Head of caudate nucleus (tissue), 42 donors: Measurements from ENCODE around the gene LMNB1.

Experiments
- DNase-seq, 42 donors: peaks; one replicate each; pipeline versions ENCODE4 v3.0.0 to v3.0.0-alpha.2; 2020 to 2021; ENCODE audit warnings: mixed read lengths in 7 of 42
- intact Hi-C: fragments of 100-400 bp; cut with DNase I; formaldehyde crosslinking; loops from one replicate; pipeline ENCODE4 v1.15.0; 2022

LMNB1 gene

DNA sequence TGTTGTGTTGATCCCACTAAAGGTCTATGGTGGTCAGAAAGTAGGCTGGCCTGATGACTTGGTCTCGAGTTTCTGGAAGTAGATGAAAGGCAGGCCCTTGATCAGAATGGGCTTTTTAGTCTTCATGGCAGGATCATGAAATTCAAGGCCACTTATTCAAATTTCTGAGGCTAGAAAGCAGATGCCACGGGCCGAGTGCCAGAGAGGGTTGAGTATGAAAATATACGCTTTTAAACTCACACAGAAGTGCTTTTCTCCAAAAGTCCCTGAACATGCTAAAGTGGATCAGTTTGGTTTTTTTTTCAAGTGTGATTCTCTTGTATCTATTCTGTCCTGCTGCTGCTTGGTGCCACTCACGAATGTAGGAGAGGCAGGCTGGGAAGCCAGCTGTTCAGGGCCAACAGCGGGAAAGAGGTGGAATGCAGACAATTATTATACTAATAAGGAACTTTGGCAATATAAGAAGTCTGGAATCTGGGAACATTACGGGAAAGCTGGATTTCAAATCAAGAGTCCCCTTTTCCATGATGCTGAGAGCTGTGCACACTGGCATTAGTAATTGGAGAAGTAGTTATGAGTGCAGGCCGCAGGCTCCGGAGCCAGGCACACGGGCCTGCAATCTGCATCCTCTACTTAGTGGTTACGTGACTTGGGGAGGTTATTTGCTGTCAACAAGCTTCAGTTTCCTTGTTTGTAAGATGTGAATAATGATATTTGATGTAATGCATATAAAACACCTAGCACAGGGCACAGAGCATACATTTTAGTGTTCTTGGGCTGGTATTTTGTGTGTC lies 95.8 kb downstream of the LMNB1 start:
- intact Hi-C loops: no loop called here
- DNase-seq: no peak

DNA sequence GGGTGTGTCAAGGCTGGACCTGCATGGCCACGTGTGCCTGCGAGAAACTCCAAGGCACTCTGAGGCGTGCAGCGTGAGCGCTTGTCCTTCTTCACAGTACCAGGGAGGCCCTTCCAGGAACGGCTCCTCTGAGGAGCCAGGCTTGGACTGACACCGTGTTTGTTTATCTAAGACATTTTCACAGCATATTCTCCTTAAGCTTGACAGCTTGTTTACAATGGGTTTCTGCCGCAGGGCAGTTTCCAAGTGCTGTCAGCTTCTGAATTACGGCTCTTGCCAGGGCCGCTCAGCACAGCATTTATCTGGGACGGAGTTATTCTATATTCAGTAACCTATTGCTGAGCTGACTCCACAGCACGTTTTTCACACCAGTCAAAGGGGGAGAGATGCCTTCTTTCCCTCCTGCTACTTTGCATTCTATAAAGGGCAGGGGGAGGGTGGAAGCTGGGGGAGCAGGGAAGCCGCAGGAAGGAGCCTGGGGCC lies 98.4 kb downstream of the LMNB1 start:
- intact Hi-C loops: no loop called here
- no peak for DNase-seq

DNA sequence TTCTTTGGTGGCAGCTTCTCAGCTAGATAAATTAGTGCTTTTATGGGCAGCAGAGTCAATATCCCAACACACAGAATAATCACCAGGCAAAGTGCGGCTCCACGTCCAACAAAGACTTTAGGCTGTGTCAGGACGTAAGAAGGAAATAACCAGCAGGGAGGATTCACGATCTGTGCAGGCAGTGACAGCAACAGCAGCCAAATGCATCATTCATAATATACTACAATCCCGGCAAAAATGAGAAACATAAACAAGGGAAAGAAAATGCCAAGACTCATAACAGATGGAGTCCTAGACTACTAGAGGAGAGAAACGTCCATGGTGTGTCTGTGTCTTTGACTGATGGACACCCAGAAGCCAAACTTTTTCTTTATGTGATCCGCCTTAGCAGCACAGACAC lies 100.7 kb downstream of the LMNB1 start:
- intact Hi-C loops: no loop called here
- DNase-seq: no peak

DNA sequence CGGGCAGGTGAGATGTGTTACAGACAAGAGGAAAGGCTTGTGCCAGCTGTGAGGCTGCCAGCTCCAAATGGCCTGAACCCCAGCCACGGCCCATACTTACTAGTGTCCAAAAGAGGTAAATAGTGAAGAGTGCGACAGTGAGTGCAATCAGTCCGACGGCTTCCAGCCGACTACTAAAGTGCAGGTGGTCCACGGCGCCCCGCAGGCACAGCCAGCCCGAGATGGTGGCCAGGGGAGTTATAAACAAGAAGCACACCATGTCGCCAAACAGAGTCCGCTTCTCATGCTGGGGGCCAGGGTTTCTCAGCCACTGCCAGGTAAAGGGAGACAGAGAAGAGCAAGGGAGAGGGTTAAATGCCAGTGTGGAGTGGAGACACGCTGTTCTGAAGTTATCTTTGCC lies 101.1 kb downstream of the LMNB1 start:
- intact Hi-C loops: no loop called here
- DNase-seq: no peak

DNA sequence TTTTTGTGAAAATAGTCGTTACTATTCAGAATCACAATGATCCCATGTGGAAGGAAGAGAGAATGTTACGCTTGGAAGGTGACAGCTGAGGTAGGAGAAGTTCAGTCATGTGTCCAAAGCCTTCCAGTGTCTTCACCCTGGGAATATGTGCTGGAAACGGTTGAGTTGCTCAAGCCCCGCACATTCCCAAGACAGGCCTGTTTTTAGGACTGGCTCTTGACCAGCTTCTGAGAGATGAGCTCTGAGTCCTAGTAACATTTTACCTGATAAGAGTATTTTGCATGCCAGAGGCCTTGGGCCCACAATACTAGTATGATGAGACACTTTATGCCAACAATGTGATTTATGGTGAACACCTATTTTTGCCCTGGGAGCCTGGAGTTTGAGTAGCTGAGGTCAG lies 101.7 kb downstream of the LMNB1 start:
- intact Hi-C loops: no loop called here
- no peak for DNase-seq

DNA sequence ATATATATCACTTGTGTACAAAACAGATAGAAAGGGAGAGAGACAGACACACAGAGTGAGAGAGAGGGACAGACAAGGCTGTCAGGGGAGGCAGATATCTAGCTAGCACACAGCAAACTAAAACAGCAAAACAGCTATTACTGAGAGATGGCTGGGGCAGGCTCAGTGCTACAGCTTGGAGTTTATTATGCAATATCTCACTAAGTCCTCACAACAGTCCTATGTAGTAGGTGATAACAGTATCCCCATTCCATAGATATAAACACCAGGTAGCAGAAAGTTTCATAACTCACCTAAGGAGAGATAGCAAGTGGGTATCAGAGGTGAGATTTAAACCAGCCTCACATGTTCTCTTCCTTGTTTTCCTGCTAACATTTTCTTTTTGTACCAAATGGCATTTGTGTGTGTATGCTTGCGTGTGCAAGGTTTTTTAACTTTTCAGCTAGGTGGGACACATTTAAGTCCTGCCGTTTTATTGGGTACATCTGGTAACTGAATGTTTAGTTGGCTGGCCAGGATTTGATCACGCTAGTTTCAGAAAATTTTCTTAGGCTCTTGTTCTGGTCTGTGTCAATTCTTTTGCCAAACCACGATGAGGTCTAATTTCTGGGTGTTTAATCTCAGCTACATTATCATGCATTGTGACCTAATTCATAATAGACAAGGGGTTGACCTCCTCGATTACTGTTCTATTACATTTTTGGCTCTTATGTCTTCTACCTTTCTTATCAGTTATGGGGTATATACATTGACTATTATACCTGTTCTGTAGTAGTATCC lies 105.1 kb downstream of the LMNB1 start:
- DNase-seq: no peak
- intact Hi-C loops: no loop called here

DNA sequence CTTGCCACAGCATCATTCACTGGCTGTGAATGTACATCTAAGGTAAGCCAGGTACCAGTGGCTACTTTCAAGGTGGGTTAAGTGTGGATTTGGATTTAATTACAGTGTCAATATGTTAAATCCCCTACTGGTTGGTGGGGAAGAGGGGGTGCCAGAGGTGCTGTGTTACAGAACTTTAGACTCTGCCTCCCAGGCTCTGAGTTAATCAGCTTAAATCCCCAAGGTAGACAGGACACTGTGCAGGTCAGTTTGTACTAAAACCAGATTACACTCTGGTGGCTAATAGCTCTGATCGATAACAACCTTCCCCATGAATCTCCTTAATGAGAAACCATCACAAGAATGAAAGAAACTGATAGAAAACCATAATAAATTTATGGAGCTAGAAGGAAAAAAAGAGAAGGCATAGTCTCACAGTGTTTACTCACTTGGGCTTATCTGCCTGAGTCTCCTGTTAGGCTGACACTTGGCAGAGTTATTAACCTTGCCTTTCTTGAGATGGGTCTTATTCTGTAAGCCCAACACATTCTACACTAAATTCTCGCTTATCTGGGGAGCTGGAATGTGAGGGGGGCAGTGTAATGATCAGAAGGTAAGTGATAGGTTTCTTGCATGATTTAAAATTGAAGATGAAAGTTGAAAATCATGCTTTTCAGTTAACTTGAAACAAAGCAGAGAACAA lies 106.8 kb downstream of the LMNB1 start:
- intact Hi-C loops: no loop called here
- DNase-seq: no peak

DNA sequence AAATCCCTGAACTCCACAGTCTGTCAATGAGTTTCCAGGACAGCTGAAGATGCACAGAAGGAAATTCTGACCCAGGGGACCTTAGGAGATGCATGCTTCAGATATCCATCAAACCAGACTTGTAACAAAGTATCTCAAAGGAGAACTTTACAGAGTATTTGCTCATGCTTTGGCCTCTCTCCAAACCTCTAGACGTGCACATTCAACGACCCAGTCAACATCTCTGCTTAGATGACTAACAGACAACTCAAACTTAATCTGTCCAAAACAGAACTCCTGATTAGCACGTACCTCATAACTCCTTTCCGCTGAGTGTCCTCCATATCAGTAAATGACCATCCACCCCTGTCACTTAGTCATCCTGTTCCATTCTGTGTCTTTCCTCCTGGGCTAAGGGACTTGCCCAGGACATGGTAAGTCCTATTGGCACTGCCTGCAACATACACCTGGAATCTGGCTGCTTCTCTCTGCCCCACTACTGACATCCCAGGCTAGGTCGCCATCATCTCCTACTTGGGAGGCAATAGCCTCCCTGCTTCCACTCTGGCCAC lies 107.4 kb downstream of the LMNB1 start:
- DNase-seq: no peak
- intact Hi-C loops: no loop called here
